Cardiac muscle cell (in vitro differentiated cells and primary cell): ENCODE data around the gene RTN4IP1. TPM values are rescaled to one million over a fixed set of nuclear protein-coding genes. Genes with fewer than 3 reads are reported as not detected.

Experiments
- DNase-seq, 2 donors: peaks; one replicate each; pipeline versions ENCODE4 v3.0.0 to v3.0.0-alpha.2; 2010 to 2017; ENCODE audit warnings: low read depth in 1 of 2, low spot score in 1 of 2
- H3K27ac ChIP-seq: fragments of 200-600 bp; sonication (generic); 2 replicates; pipeline ENCODE4 v1.5.1; 2016
- H3K27me3 ChIP-seq: fragments of 200-600 bp; sonication (generic); 2 replicates; pipeline ENCODE4 v1.6.0; 2016; ENCODE audit warnings: control low read depth
- H3K36me3 ChIP-seq: fragments of 200-600 bp; sonication (generic); 2 replicates; pipeline ENCODE4 v1.5.1; 2016; ENCODE audit warnings: control low read depth
- H3K4me1 ChIP-seq: fragments of 200-600 bp; sonication (generic); 2 replicates; pipeline ENCODE4 v1.8.1; 2017; ENCODE audit warnings: low read depth, mild to moderate bottlenecking, mixed run types
- H3K4me3 ChIP-seq: fragments of 200-600 bp; sonication (generic); 2 replicates; pipeline ENCODE4 v1.5.1; 2016; ENCODE audit warnings: mild to moderate bottlenecking
- H3K9me3 ChIP-seq: fragments of 200-600 bp; sonication (generic); 2 replicates; pipeline ENCODE4 v1.5.1; 2017; ENCODE audit warnings: low read depth, mild to moderate bottlenecking, control low read depth
- polyA plus RNA-seq: library from polyadenylated mRNA; unstranded; fragments of >200 nt; fragmentation: Nextera tagmentation; extraction: Ambion mirVana; gene quantifications from 2 replicates; pipeline ENCODE4 v1.2.1, GENCODE V29; 2016
- total RNA-seq: library from RNA; depleted of rRNA; stranded (reverse); fragments of >200 nt; gene quantifications from 2 replicates; pipeline ENCODE4 v1.2.3, GENCODE V29; 2016
- TF ChIP-seq, protein P1 (sequence below): IDR thresholded peaks from 2 replicates; pipeline ENCODE4 v1.5.1; 2012; ENCODE audit warnings: low read depth, mild to moderate bottlenecking, low read length

The RTN4IP1 gene
- total and polyA plus RNA-seq, 2 experiments from 2014 or later: 6.8 to 13.9 TPM

DNA sequence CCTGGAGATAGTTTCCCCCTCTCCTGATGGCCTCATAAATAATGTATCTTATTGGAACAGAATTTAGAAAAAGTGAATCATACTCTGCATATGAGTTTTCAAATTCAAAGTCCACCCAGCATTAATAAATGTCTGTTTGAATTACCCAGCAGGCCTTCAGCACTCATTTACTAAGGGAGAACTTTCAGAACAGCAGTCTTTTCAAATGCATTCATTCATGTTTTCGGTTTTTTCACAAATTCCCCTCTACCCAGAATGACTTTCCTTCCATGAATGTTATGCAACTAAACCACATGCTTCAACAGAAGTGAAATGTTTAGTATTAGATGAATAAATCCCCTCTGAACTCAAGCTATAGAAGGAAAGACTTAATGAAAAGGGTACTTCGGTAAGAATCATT, 92.4 kb downstream of the RTN4IP1 start:
- TF ChIP-seq, protein P1, sequence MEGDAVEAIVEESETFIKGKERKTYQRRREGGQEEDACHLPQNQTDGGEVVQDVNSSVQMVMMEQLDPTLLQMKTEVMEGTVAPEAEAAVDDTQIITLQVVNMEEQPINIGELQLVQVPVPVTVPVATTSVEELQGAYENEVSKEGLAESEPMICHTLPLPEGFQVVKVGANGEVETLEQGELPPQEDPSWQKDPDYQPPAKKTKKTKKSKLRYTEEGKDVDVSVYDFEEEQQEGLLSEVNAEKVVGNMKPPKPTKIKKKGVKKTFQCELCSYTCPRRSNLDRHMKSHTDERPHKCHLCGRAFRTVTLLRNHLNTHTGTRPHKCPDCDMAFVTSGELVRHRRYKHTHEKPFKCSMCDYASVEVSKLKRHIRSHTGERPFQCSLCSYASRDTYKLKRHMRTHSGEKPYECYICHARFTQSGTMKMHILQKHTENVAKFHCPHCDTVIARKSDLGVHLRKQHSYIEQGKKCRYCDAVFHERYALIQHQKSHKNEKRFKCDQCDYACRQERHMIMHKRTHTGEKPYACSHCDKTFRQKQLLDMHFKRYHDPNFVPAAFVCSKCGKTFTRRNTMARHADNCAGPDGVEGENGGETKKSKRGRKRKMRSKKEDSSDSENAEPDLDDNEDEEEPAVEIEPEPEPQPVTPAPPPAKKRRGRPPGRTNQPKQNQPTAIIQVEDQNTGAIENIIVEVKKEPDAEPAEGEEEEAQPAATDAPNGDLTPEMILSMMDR: no peak
- H3K27me3 ChIP-seq: no peaks in the 10 kb centered on the region
- no peaks in the 10 kb centered on the region for H3K4me1 ChIP-seq
- no peak overlapping the region for H3K4me3 ChIP-seq
- DNase-seq: no peak
- H3K9me3 ChIP-seq: no peaks in the 10 kb centered on the region
- no peak overlapping the region for H3K27ac ChIP-seq
- H3K36me3 ChIP-seq: no peaks in the 10 kb centered on the region

DNA sequence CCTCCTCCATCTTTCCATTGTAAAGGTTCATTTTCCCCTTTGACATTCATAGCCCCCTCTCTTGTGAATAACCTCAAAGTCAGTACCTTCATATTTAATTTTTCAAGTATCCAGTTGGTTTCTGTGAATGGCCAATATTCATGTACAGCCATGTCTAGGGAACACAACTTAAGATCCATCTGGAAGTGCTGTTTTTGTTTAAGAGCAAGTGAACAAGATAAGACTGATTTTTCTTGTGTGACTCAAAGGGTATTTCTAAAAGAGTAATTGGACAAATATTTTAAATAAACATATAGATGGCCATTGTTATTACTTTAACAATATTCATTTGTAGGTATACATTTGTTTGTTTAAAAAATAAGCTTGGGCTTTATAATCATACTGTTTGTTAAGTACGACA, 92.9 kb downstream of the RTN4IP1 start:
- no peaks in the 10 kb centered on the region for H3K27me3 ChIP-seq
- H3K4me1 ChIP-seq: no peaks in the 10 kb centered on the region
- H3K4me3 ChIP-seq: no peak overlapping the region
- TF ChIP-seq, protein P1: no peak
- H3K36me3 ChIP-seq: no peaks in the 10 kb centered on the region
- DNase-seq: no peak
- no peaks in the 10 kb centered on the region for H3K9me3 ChIP-seq
- H3K27ac ChIP-seq: no peak overlapping the region

DNA sequence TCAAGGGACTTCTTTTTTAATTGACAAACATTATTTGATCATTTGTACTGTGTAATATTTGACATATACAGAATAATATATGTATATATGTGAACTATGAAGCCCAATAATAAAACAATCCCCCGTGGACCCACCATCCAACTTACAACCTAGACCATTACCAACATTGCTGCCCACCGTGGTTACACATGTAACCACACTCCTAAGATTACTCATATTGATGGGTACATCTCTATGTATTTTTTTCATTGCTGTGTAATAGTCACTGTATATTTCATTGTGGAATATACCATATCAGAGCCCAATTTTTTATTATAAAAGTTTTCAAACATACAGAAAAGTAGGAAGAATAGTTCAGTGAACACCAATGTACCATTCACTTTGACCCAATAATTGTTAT, 94.3 kb downstream of the RTN4IP1 start:
- Histone ChIP-seq H3K27me3 (no peaks in the 10 kb centered on the region), H3K9me3 (no peaks in the 10 kb centered on the region), H3K36me3 (no peaks in the 10 kb centered on the region), H3K27ac (no peak overlapping the region), H3K4me3 (no peak overlapping the region), H3K4me1 (no peaks in the 10 kb centered on the region)
- DNase-seq: no peak
- TF ChIP-seq, protein P1: no peak

DNA sequence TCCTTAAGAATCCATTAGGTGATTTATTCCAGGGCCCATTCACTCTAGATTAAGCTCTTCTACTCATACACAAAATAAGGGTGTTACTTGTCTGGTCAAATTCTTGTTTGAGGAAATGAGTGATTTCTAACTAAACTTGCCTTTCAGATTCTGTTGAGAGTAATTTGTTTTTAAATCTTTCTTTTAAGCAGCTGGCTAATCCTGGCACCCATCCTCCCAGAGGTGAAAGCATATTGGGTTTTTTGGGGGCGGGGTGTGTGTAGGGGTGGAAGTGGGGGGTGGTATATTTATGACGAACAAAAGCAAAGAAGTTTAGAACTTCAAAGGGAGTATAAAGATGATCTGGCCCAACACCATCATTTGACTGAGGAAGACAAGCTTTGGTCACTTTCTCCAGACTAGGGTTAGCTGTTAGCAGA, 94.7 kb downstream of the RTN4IP1 start:
- TF ChIP-seq, protein P1: no peak
- no peak overlapping the region for H3K4me3 ChIP-seq

GRCh38 chr6:106534004-106534403, 95.3 kb downstream of the RTN4IP1 start:
- Histone ChIP-seq H3K36me3 (no peaks in the 10 kb centered on the region), H3K9me3 (no peaks in the 10 kb centered on the region), H3K27ac (no peak overlapping the region), H3K4me3 (no peak overlapping the region), H3K27me3 (no peaks in the 10 kb centered on the region), H3K4me1 (no peaks in the 10 kb centered on the region)
- TF ChIP-seq, protein P1: no peak
- DNase-seq: no peak

More for the DNA sequence above, 94.7 kb downstream of the RTN4IP1 start:
- H3K9me3 ChIP-seq: no peaks in the 10 kb centered on the region
- no peak overlapping the region for H3K27ac ChIP-seq
- no peak for DNase-seq
- H3K36me3 ChIP-seq: no peaks in the 10 kb centered on the region
- H3K27me3 ChIP-seq: no peaks in the 10 kb centered on the region
- no peaks in the 10 kb centered on the region for H3K4me1 ChIP-seq

DNA sequence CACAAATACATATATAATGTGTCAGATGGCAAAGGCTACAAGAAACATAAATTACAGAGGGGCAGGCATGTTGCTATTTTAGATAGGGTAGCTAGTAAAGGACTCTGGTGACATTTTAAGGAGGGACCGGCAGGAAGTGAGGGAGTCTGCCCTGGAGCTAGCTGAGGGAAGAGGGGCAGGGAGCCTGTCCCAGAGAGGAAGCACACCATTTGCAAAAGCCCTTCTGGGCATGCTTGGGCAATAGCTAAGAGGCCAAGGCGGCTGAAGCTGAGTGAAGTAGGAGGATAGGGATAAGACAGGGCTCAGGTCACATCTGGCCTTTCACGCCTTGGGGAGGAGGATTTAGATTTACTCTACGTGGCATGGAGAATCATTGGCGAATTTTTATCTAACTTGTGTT, 96.2 kb downstream of the RTN4IP1 start:
- H3K9me3 ChIP-seq: no peaks in the 10 kb centered on the region
- H3K36me3 ChIP-seq: no peaks in the 10 kb centered on the region
- DNase-seq: no peak
- TF ChIP-seq, protein P1: no peak
- H3K27me3 ChIP-seq: no peaks in the 10 kb centered on the region
- H3K4me3 ChIP-seq: no peak overlapping the region
- no peaks in the 10 kb centered on the region for H3K4me1 ChIP-seq
- no peak overlapping the region for H3K27ac ChIP-seq
